WTC11 (cell line): ENCODE measurements around the gene TGDS. TPM values are rescaled to one million over a fixed set of nuclear protein-coding genes. Genes with fewer than 3 reads are reported as not detected.
A peak's percentile ranks its signal among the peaks of the same experiment; 100 is the strongest.

Experiments
- ATF1 ChIP-seq: sonication (generic); formaldehyde crosslinking; IDR thresholded peaks from 2 replicates; pipeline ENCODE4 v1.8.1; 2023; ENCODE audit warnings: mild to moderate bottlenecking, moderate library complexity, missing genetic modification reagents
- CBFB ChIP-seq: sonication (generic); formaldehyde crosslinking; IDR thresholded peaks from 2 replicates; pipeline ENCODE4 v1.8.1; 2022; ENCODE audit warnings: mild to moderate bottlenecking, low read depth, missing genetic modification reagents
- CREB1 ChIP-seq: sonication (generic); formaldehyde crosslinking; IDR thresholded peaks from 2 replicates; pipeline ENCODE4 v1.8.0; 2023; ENCODE audit warnings: mild to moderate bottlenecking, missing genetic modification reagents
- EMX1 ChIP-seq: fragments of 250-450 bp; sonication (Bioruptor Pico); IDR thresholded peaks from 2 replicates; pipeline ENCODE4 v1.8.0; 2021; ENCODE audit warnings: mild to moderate bottlenecking
- ETV6 ChIP-seq: sonication (generic); formaldehyde crosslinking; IDR thresholded peaks from 2 replicates; pipeline ENCODE4 v1.8.1; 2022; ENCODE audit warnings: mild to moderate bottlenecking, missing genetic modification reagents
- FOXK1 ChIP-seq: sonication (generic); formaldehyde crosslinking; IDR thresholded peaks from 2 replicates; pipeline ENCODE4 v1.8.0; 2022; ENCODE audit warnings: mild to moderate bottlenecking, moderate library complexity, missing genetic modification reagents
- GABPB1 ChIP-seq: sonication (generic); formaldehyde crosslinking; IDR thresholded peaks from 2 replicates; pipeline ENCODE4 v1.8.1; 2023; ENCODE audit warnings: mild to moderate bottlenecking, missing genetic modification reagents
- JAZF1 ChIP-seq: fragments of 250-450 bp; sonication (Bioruptor Pico); IDR thresholded peaks from 2 replicates; pipeline ENCODE4 v1.9.0; 2021; ENCODE audit warnings: moderate library complexity, mild to moderate bottlenecking, inconsistent platforms
- JUN ChIP-seq: sonication (generic); formaldehyde crosslinking; IDR thresholded peaks from 2 replicates; pipeline ENCODE4 v1.8.0; 2023; ENCODE audit warnings: mild to moderate bottlenecking, missing genetic modification reagents
- MYBL2 ChIP-seq: sonication (generic); formaldehyde crosslinking; IDR thresholded peaks from 2 replicates; pipeline ENCODE4 v1.8.1; 2023; ENCODE audit warnings: mild to moderate bottlenecking, moderate library complexity, missing genetic modification reagents
- NFE2L1 ChIP-seq: sonication (generic); formaldehyde crosslinking; IDR thresholded peaks from 2 replicates; pipeline ENCODE4 v1.8.1; 2023; ENCODE audit warnings: missing genetic modification reagents
- NFYB ChIP-seq: sonication (generic); formaldehyde crosslinking; conservative IDR thresholded peaks from 2 replicates; pipeline ENCODE4 v1.8.0; 2022; ENCODE audit warnings: low read depth, missing genetic modification reagents
- RELA ChIP-seq: sonication (generic); formaldehyde crosslinking; IDR thresholded peaks from 2 replicates; pipeline ENCODE4 v1.8.1; 2022; ENCODE audit warnings: missing genetic modification reagents, mild to moderate bottlenecking, borderline replicate concordance
- RORB ChIP-seq: fragments of 250-450 bp; sonication (Bioruptor Pico); IDR thresholded peaks from 2 replicates; pipeline ENCODE4 v1.9.0; 2021; ENCODE audit warnings: mild to moderate bottlenecking
- SP1 ChIP-seq: sonication (generic); formaldehyde crosslinking; conservative IDR thresholded peaks from 2 replicates; pipeline ENCODE4 v1.8.1; 2022; ENCODE audit warnings: missing genetic modification reagents
- TP53 ChIP-seq: sonication (generic); formaldehyde crosslinking; IDR thresholded peaks from 2 replicates; pipeline ENCODE4 v1.8.1; 2023; ENCODE audit warnings: mild to moderate bottlenecking, missing genetic modification reagents
- ZNF138 ChIP-seq: sonication (generic); formaldehyde crosslinking; conservative IDR thresholded peaks from 2 replicates; pipeline ENCODE4 v1.8.1; 2022; ENCODE audit warnings: mild to moderate bottlenecking, moderate library complexity, missing genetic modification reagents
- ZNF416 ChIP-seq: fragments of 250-450 bp; sonication (Bioruptor Pico); IDR thresholded peaks from 2 replicates; pipeline ENCODE4 v1.9.0; 2021; ENCODE audit warnings: mild to moderate bottlenecking, inconsistent platforms
- total RNA-seq: library from RNA; stranded (reverse); gene quantifications from 3 replicates; pipeline ENCODE4 v1.2.3, GENCODE V29; 2021
- TF ChIP-seq, protein P1 (sequence below): sonication (generic); formaldehyde crosslinking; IDR thresholded peaks from 2 replicates; pipeline ENCODE4 v1.8.1; 2023; ENCODE audit warnings: mild to moderate bottlenecking, missing genetic modification reagents, moderate library complexity
- TF ChIP-seq, protein P2 (sequence below): sonication (generic); formaldehyde crosslinking; IDR thresholded peaks from 2 replicates; pipeline ENCODE4 v1.8.1; 2022; ENCODE audit warnings: missing genetic modification reagents, borderline replicate concordance
- TF ChIP-seq, protein P3 (sequence below): fragments of 200-600 bp; IDR thresholded peaks from 2 replicates; pipeline ENCODE4 v1.8.0; 2022; ENCODE audit warnings: antibody characterized with exemption
- TF ChIP-seq, protein P4 (sequence below): fragments of 250-450 bp; sonication (Bioruptor Pico); conservative IDR thresholded peaks from 2 replicates; pipeline ENCODE4 v1.9.0; 2021; ENCODE audit warnings: mild to moderate bottlenecking
- TF ChIP-seq, protein P5 (sequence below): sonication (generic); formaldehyde crosslinking; IDR thresholded peaks from 2 replicates; pipeline ENCODE4 v1.8.0; 2022; ENCODE audit warnings: mild to moderate bottlenecking, missing genetic modification reagents
- TF ChIP-seq, protein P6 (sequence below): sonication (generic); formaldehyde crosslinking; IDR thresholded peaks from 2 replicates; pipeline ENCODE4 v1.8.1; 2022; ENCODE audit warnings: low read depth, missing genetic modification reagents, borderline replicate concordance
- TF ChIP-seq, protein P7 (sequence below): sonication (generic); formaldehyde crosslinking; IDR thresholded peaks from 2 replicates; pipeline ENCODE4 v1.8.0; 2022; ENCODE audit warnings: mild to moderate bottlenecking, missing genetic modification reagents
- TF ChIP-seq, protein P8 (sequence below): fragments of 250-450 bp; sonication (Bioruptor Pico); IDR thresholded peaks from 2 replicates; pipeline ENCODE4 v2.1.2; 2022; ENCODE audit warnings: mild to moderate bottlenecking, moderate library complexity
- TF ChIP-seq, protein P9 (sequence below): sonication (generic); formaldehyde crosslinking; IDR thresholded peaks from 2 replicates; pipeline ENCODE4 v1.8.1; 2023; ENCODE audit warnings: mild to moderate bottlenecking, missing genetic modification reagents

The TGDS gene
- total RNA-seq, 1 experiment from 2014 or later: 12.5 TPM

DNA sequence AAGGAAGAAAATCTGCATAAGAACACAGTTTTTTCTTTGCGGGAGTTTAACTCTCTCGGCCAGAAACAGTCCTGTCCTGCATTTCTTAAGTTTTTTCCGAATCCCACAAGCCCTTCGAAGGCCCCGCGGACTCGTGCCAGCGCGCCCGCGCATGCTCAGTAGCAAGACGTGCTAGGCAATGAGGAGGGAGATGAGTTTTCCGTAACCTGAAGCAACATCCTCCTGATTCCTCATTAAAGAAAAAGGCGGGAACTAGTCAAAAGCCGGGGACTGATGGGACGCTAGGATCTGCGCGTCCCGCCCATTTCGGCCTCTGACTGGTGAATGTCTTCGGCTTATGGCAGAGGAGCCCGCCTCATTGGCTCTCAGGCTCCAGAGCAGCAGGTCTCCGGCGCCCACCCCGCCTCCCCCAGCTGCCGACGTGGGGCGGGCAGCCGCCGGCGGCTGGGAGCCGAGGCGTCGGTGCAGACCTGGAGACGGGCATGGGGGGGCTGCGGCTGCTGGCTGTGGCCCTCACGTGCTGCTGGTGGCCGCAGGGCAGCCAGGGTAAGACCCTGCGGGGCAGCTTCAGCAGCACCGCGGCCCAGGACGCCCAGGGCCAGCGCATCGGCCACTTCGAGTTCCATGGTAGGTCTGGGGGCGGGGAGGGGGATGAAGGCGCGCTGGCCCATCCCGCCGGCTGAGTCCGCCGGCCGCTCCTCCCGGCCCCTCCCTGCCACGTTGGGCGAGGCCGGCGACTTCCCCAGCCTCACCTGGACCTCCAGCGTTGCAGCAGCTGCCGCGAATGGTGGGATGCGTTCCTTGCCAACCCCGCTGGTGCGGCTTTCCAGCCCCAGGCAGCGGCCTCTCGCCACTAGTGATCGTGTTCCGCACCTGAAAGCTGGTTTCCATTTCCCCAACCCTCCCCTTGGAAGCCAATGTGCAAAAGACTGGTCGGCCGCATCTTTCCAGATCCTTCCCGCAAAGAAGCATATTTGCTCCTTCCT is 5.8 kb upstream of the TGDS start, which contains the start of gene GPR180 (continued):
- TF ChIP-seq, protein P1, sequence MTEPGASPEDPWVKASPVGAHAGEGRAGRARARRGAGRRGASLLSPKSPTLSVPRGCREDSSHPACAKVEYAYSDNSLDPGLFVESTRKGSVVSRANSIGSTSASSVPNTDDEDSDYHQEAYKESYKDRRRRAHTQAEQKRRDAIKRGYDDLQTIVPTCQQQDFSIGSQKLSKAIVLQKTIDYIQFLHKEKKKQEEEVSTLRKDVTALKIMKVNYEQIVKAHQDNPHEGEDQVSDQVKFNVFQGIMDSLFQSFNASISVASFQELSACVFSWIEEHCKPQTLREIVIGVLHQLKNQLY (CRISPR knock-in tag): no peak
- no peak for TF ChIP-seq JUN (CRISPR knock-in tag)
- TF ChIP-seq, protein P2, sequence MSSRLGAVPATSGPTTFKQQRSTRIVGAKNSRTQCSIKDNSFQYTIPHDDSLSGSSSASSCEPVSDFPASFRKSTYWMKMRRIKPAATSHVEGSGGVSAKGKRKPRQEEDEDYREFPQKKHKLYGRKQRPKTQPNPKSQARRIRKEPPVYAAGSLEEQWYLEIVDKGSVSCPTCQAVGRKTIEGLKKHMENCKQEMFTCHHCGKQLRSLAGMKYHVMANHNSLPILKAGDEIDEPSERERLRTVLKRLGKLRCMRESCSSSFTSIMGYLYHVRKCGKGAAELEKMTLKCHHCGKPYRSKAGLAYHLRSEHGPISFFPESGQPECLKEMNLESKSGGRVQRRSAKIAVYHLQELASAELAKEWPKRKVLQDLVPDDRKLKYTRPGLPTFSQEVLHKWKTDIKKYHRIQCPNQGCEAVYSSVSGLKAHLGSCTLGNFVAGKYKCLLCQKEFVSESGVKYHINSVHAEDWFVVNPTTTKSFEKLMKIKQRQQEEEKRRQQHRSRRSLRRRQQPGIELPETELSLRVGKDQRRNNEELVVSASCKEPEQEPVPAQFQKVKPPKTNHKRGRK: no peak
- TF ChIP-seq MYBL2 (CRISPR knock-in tag): peak; percentile 62; the same call in 1 of the 2 replicates
- TF ChIP-seq, protein P3, sequence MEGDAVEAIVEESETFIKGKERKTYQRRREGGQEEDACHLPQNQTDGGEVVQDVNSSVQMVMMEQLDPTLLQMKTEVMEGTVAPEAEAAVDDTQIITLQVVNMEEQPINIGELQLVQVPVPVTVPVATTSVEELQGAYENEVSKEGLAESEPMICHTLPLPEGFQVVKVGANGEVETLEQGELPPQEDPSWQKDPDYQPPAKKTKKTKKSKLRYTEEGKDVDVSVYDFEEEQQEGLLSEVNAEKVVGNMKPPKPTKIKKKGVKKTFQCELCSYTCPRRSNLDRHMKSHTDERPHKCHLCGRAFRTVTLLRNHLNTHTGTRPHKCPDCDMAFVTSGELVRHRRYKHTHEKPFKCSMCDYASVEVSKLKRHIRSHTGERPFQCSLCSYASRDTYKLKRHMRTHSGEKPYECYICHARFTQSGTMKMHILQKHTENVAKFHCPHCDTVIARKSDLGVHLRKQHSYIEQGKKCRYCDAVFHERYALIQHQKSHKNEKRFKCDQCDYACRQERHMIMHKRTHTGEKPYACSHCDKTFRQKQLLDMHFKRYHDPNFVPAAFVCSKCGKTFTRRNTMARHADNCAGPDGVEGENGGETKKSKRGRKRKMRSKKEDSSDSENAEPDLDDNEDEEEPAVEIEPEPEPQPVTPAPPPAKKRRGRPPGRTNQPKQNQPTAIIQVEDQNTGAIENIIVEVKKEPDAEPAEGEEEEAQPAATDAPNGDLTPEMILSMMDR: no peak
- peak; percentile 68 for TF ChIP-seq NFYB
- TF ChIP-seq, protein P4, sequence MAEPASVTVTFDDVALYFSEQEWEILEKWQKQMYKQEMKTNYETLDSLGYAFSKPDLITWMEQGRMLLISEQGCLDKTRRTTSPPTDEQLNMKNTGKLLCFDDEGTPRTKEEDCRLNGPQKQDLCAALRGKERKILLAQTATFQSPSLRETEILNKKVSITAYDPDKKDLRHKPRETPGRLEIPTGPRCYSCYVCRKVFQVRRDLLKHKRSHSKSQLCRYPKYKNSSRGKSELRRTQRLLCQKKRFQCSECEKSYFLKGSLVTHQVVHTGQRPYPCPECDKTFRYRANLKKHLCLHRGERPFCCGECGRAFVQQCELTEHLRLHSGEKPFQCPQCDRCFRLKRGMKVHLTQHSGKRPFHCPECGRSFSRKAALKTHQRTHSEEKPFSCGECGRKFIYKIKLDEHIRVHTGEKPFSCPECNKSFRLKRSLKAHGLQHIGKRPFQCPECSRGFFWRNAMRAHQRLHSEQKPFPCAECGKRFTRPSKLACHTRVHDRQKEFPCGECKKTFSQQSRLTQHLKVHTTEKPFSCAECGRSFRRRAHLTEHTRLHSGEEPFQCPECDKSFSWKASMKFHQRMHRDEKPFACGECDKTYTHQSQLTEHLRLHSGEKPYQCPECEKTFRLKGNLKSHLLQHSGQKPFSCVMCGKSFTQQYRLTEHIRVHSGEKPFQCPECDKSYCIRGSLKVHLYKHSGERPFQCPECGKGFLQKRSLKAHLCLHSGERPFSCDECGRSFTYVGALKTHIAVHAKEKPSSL (CRISPR knock-in tag): no peak
- TF ChIP-seq SP1 (CRISPR knock-in tag): peak; percentile 70
- TF ChIP-seq, protein P5, sequence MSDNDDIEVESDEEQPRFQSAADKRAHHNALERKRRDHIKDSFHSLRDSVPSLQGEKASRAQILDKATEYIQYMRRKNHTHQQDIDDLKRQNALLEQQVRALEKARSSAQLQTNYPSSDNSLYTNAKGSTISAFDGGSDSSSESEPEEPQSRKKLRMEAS (CRISPR knock-in tag): peak; percentile 99
- no peak for TF ChIP-seq EMX1 (CRISPR knock-in tag)
- TF ChIP-seq, protein P6, sequence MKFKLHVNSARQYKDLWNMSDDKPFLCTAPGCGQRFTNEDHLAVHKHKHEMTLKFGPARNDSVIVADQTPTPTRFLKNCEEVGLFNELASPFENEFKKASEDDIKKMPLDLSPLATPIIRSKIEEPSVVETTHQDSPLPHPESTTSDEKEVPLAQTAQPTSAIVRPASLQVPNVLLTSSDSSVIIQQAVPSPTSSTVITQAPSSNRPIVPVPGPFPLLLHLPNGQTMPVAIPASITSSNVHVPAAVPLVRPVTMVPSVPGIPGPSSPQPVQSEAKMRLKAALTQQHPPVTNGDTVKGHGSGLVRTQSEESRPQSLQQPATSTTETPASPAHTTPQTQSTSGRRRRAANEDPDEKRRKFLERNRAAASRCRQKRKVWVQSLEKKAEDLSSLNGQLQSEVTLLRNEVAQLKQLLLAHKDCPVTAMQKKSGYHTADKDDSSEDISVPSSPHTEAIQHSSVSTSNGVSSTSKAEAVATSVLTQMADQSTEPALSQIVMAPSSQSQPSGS (CRISPR knock-in tag): no peak
- peak; percentile 76; the same call in 1 of the 2 replicates for TF ChIP-seq ATF1 (CRISPR knock-in tag)
- TF ChIP-seq GABPB1 (CRISPR knock-in tag): no peak
- TF ChIP-seq FOXK1: peak; percentile 80
- TF ChIP-seq CREB1 (CRISPR knock-in tag): peak; percentile 83
- peak; percentile 92; the same call in 1 of the 2 replicates for TF ChIP-seq NFE2L1 (CRISPR knock-in tag)
- TF ChIP-seq ZNF138 (CRISPR knock-in tag): peak; percentile 59; the same call in 1 of the 2 replicates
- no peak for TF ChIP-seq RORB (CRISPR knock-in tag)
- TF ChIP-seq, protein P7, sequence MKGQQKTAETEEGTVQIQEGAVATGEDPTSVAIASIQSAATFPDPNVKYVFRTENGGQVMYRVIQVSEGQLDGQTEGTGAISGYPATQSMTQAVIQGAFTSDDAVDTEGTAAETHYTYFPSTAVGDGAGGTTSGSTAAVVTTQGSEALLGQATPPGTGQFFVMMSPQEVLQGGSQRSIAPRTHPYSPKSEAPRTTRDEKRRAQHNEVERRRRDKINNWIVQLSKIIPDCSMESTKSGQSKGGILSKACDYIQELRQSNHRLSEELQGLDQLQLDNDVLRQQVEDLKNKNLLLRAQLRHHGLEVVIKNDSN (CRISPR knock-in tag): peak; percentile 75
- TF ChIP-seq, protein P8, sequence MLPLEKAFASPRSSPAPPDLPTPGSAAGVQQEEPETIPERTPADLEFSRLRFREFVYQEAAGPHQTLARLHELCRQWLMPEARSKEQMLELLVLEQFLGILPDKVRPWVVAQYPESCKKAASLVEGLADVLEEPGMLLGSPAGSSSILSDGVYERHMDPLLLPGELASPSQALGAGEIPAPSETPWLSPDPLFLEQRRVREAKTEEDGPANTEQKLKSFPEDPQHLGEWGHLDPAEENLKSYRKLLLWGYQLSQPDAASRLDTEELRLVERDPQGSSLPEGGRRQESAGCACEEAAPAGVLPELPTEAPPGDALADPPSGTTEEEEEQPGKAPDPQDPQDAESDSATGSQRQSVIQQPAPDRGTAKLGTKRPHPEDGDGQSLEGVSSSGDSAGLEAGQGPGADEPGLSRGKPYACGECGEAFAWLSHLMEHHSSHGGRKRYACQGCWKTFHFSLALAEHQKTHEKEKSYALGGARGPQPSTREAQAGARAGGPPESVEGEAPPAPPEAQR (CRISPR knock-in tag): no peak
- 0 out of 2 replicates have a peak, but pooled peaks have one; percentile 69 for TF ChIP-seq ZNF416 (CRISPR knock-in tag)
- TF ChIP-seq JAZF1: no peak
- peak; percentile 12; the same call in 1 of the 2 replicates for TF ChIP-seq RELA (CRISPR knock-in tag)
- TF ChIP-seq, protein P9, sequence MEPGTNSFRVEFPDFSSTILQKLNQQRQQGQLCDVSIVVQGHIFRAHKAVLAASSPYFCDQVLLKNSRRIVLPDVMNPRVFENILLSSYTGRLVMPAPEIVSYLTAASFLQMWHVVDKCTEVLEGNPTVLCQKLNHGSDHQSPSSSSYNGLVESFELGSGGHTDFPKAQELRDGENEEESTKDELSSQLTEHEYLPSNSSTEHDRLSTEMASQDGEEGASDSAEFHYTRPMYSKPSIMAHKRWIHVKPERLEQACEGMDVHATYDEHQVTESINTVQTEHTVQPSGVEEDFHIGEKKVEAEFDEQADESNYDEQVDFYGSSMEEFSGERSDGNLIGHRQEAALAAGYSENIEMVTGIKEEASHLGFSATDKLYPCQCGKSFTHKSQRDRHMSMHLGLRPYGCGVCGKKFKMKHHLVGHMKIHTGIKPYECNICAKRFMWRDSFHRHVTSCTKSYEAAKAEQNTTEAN: peak; percentile 74; the same call in 1 of the 2 replicates
- TF ChIP-seq TP53 (CRISPR knock-in tag): peak; percentile 94
- TF ChIP-seq CBFB (CRISPR knock-in tag): 0 out of 2 replicates have a peak, but pooled peaks have one; percentile 69
- peak; percentile 90 for TF ChIP-seq ETV6 (CRISPR knock-in tag)
